H9 (cell line): ENCODE results near the gene IMMP2L. TPM values are rescaled to one million over a fixed set of nuclear protein-coding genes. Genes with fewer than 3 reads are reported as not detected.

ENCODE experiments used
- DNase-seq: peaks from one replicate; pipeline ENCODE4 v3.0.0-alpha.2; 2017
- H2AFZ ChIP-seq: one replicate; pipeline ENCODE4 v1.6.1; 2013; ENCODE audit warnings: mild to moderate bottlenecking, low read length, control low read depth, moderate library complexity
- H2AK5ac ChIP-seq: 2 replicates; pipeline ENCODE4 v1.6.1; 2013; ENCODE audit warnings: low read length, control low read depth, mixed read lengths; ENCODE audit not compliant: insufficient read length
- H2BK120ac ChIP-seq: one replicate; pipeline ENCODE4 v1.6.1; 2013; ENCODE audit warnings: low read depth, mild to moderate bottlenecking, low read length, control low read depth, inconsistent platforms; ENCODE audit not compliant: poor library complexity, severe bottlenecking
- H2BK12ac ChIP-seq: 2 replicates; pipeline ENCODE4 v1.6.1; 2013; ENCODE audit warnings: low read length, control low read depth, mixed read lengths, low read depth; ENCODE audit not compliant: insufficient read length
- H2BK15ac ChIP-seq: 2 replicates; pipeline ENCODE4 v1.6.1; 2013; ENCODE audit warnings: low read depth, low read length, control low read depth
- H2BK20ac ChIP-seq: one replicate; pipeline ENCODE4 v1.6.1; 2013; ENCODE audit warnings: low read depth, mild to moderate bottlenecking, low read length, control low read depth, inconsistent platforms; ENCODE audit not compliant: poor library complexity, severe bottlenecking
- H2BK5ac ChIP-seq: 2 replicates; pipeline ENCODE4 v1.6.1; 2013; ENCODE audit warnings: low read length, control low read depth, mixed read lengths; ENCODE audit not compliant: insufficient read length
- H3K14ac ChIP-seq: 2 replicates; pipeline ENCODE4 v1.6.1; 2013; ENCODE audit warnings: low read length, control low read depth; ENCODE audit not compliant: insufficient read depth
- H3K18ac ChIP-seq: 2 replicates; pipeline ENCODE4 v1.6.1; 2013; ENCODE audit warnings: low read depth, mild to moderate bottlenecking, mixed read lengths, low read length, control low read depth; ENCODE audit not compliant: insufficient read length
- H3K23ac ChIP-seq: 2 replicates; pipeline ENCODE4 v1.6.1; 2013; ENCODE audit warnings: low read length, control low read depth, mixed read lengths, low read depth; ENCODE audit not compliant: insufficient read length
- H3K23me2 ChIP-seq: 2 replicates; pipeline ENCODE4 v1.6.1; 2013; ENCODE audit warnings: low read depth, mild to moderate bottlenecking, mixed read lengths, low read length, control low read depth; ENCODE audit not compliant: insufficient read length, poor library complexity, severe bottlenecking
- H3K27ac ChIP-seq: 2 replicates; pipeline ENCODE4 v1.5.1; 2013; ENCODE audit warnings: low read length, control low read depth, mixed read lengths, low read depth; ENCODE audit not compliant: insufficient read length
- H3K27me3 ChIP-seq: 2 replicates; pipeline ENCODE4 v1.6.1; 2013; ENCODE audit warnings: low read length, control low read depth, inconsistent platforms; ENCODE audit not compliant: insufficient read depth
- H3K4ac ChIP-seq: 2 replicates; pipeline ENCODE4 v1.6.1; 2013; ENCODE audit warnings: low read depth, mild to moderate bottlenecking, control low read depth, inconsistent platforms, low read length, moderate library complexity
- H3K4me1 ChIP-seq: 2 replicates; pipeline ENCODE4 v1.6.1; 2013; ENCODE audit warnings: low read length, control low read depth, inconsistent platforms; ENCODE audit not compliant: insufficient read depth
- H3K4me2 ChIP-seq: 2 replicates; pipeline ENCODE4 v1.6.1; 2013; ENCODE audit warnings: low read length, control low read depth, mixed read lengths; ENCODE audit not compliant: insufficient read length, insufficient read depth
- H3K56ac ChIP-seq: 2 replicates; pipeline ENCODE4 v1.6.1; 2013; ENCODE audit warnings: low read depth, mild to moderate bottlenecking, mixed read lengths, low read length, control low read depth; ENCODE audit not compliant: insufficient read length
- H3K79me1 ChIP-seq: 2 replicates; pipeline ENCODE4 v1.6.1; 2013; ENCODE audit warnings: low read depth, mild to moderate bottlenecking, moderate library complexity, low read length, control low read depth, inconsistent platforms; ENCODE audit not compliant: insufficient read depth, poor library complexity, severe bottlenecking
- H3K79me2 ChIP-seq: 2 replicates; pipeline ENCODE4 v1.6.1; 2013; ENCODE audit warnings: low read length, control low read depth, inconsistent platforms; ENCODE audit not compliant: insufficient read depth
- H3K9ac ChIP-seq: 2 replicates; pipeline ENCODE4 v1.6.1; 2013; ENCODE audit warnings: low read length, control low read depth, mixed read lengths; ENCODE audit not compliant: insufficient read length; ENCODE audit errors: extremely low read depth
- H3K9me3 ChIP-seq: one replicate; pipeline ENCODE4 v1.6.1; 2013; ENCODE audit warnings: low read depth, low read length, inconsistent platforms; ENCODE audit not compliant: control insufficient read depth
- H3T11ph ChIP-seq: one replicate; pipeline ENCODE4 v1.6.1; 2013; ENCODE audit warnings: mild to moderate bottlenecking, low read length, control low read depth, inconsistent platforms
- H4K20me1 ChIP-seq: one replicate; pipeline ENCODE4 v1.6.1; 2013; ENCODE audit not compliant: control insufficient read depth, insufficient read length, insufficient read depth
- H4K5ac ChIP-seq: 2 replicates; pipeline ENCODE4 v1.6.1; 2013; ENCODE audit warnings: low read depth, mild to moderate bottlenecking, mixed read lengths, low read length, control low read depth; ENCODE audit not compliant: insufficient read length
- H4K8ac ChIP-seq: replicated peaks from 2 replicates; pipeline ENCODE4 v1.6.1; 2013; ENCODE audit warnings: low read length, control low read depth, mixed read lengths, low read depth; ENCODE audit not compliant: insufficient read length
- H4K91ac ChIP-seq: 2 replicates; pipeline ENCODE4 v1.6.1; 2013; ENCODE audit warnings: low read depth, mild to moderate bottlenecking, moderate library complexity, mixed read lengths, low read length, control low read depth; ENCODE audit not compliant: insufficient read length
- H3K27ac Mint-ChIP-seq, 3 experiments: 2 replicates in 2 of 3; 3 replicates in 1 of 3; pipeline ENCODE4 v1.8.0; 2020 to 2021; ENCODE audit warnings: mixed read lengths in 3 of 3, mild to moderate bottlenecking in 1 of 3, moderate library complexity in 1 of 3
- H3K27me3 Mint-ChIP-seq: 2 replicates; pipeline ENCODE4 v1.8.0; 2021; ENCODE audit warnings: low read depth, mild to moderate bottlenecking, moderate library complexity, mixed read lengths
- H3K36me3 Mint-ChIP-seq, 3 experiments: 2 replicates in 2 of 3; 3 replicates in 1 of 3; pipeline ENCODE4 v1.8.0; 2020 to 2021; ENCODE audit warnings: low read depth in 3 of 3, mixed read lengths in 3 of 3; ENCODE audit not compliant: insufficient read depth in 1 of 3
- H3K4me1 Mint-ChIP-seq, 2 experiments: 2 replicates each; pipeline ENCODE4 v1.8.0; 2020; ENCODE audit warnings: mixed read lengths in 2 of 2
- H3K4me3 Mint-ChIP-seq, 2 experiments: 2 replicates in 1 of 2; 3 replicates in 1 of 2; pipeline ENCODE4 v1.8.0; 2020 to 2021; ENCODE audit warnings: mild to moderate bottlenecking in 2 of 2, mixed read lengths in 2 of 2, moderate library complexity in 1 of 2
- H3K9me3 Mint-ChIP-seq, 2 experiments: 2 replicates in 1 of 2; 3 replicates in 1 of 2; pipeline ENCODE4 v1.8.0; 2020; ENCODE audit warnings: mild to moderate bottlenecking in 2 of 2, mixed read lengths in 2 of 2, moderate library complexity in 1 of 2
- CTCF ChIP-seq: fragments of 200-600 bp; sonication (generic); conservative IDR thresholded peaks from 3 replicates; pipeline ENCODE4 v1.8.0; 2021; ENCODE audit warnings: antibody characterized with exemption, mild to moderate bottlenecking
- WGBS: extraction: QIAGEN DNeasy Blood & Tissue Kit; methylation state at CpG from one replicate; pipeline ENCODE4 v1.1.7; 2013; ENCODE audit warnings: missing lambda C conversion rate, low lambda C conversion rate, mixed read lengths; ENCODE audit not compliant: insufficient read length; ENCODE audit errors: extremely low coverage; 5-methylcytosine and 5-hydroxymethylcytosine counted together
- total RNA-seq: library from RNA; stranded (reverse); gene quantifications from 2 replicates; pipeline ENCODE4 v1.2.1, GENCODE V29; 2021

Gene IMMP2L
- total RNA-seq, 1 experiment from 2014 or later: 14.7 TPM

- Histone ChIP-seq H3K27me3 (no peaks in the 10 kb centered on the region), H3K14ac (no peak overlapping the region), H4K5ac (no peak overlapping the region), H3K4me1 (no peaks in the 10 kb centered on the region; the same call in 1 of the 2 replicates), H2AFZ (no peak overlapping the region), H3K23ac (no peak overlapping the region), H3K79me2 (no peaks in the 10 kb centered on the region), H2BK5ac (no peak overlapping the region), H3K56ac (no peak overlapping the region), H3K18ac (no peak overlapping the region), H2BK12ac (no peak overlapping the region), H3K9me3 (no peaks in the 10 kb centered on the region), H3K4me2 (no peak overlapping the region), H3K4ac (no peak overlapping the region), H2BK20ac (no peak overlapping the region), H2AK5ac (no peak overlapping the region), H2BK15ac (no peak overlapping the region), H3K27ac (no peak overlapping the region), H2BK120ac (no peak overlapping the region), H3K79me1 (no peaks in the 10 kb centered on the region), H4K20me1 (no peaks in the 10 kb centered on the region), H4K8ac (no peak overlapping the region), H3T11ph (no peak overlapping the region), H3K23me2 (no peaks in the 10 kb centered on the region), H4K91ac (no peak overlapping the region), H3K9ac (no peak overlapping the region)
- no peak for TF ChIP-seq CTCF
- peaks cover 36 to 39% of the 10 kb centered on the region in 2 experiments for H3K4me1 Mint-ChIP-seq
- no peaks in the 10 kb centered on the region for H3K9me3 Mint-ChIP-seq
- WGBS: no CpG with 5 or more reads among the region's 4 CpGs
- no peak overlapping the region for H3K27ac Mint-ChIP-seq
- no peak overlapping the region for H3K4me3 Mint-ChIP-seq
- DNase-seq: no peak
- H3K27me3 Mint-ChIP-seq: no peaks in the 10 kb centered on the region; the same call in 1 of the 2 replicates
- no peaks in the 10 kb centered on the region for H3K36me3 Mint-ChIP-seq
Measured at GRCh38 chr7:110842796-110843195, 719.5 kb downstream of the IMMP2L start.
